Fibroblast of gingiva (primary cell): ENCODE measurements around the gene MARK1.

Experiments used
- DNase-seq: peaks from one replicate; pipeline ENCODE4 v3.0.0-alpha.2; 2011; ENCODE audit warnings: low read depth

MARK1 gene

DNA sequence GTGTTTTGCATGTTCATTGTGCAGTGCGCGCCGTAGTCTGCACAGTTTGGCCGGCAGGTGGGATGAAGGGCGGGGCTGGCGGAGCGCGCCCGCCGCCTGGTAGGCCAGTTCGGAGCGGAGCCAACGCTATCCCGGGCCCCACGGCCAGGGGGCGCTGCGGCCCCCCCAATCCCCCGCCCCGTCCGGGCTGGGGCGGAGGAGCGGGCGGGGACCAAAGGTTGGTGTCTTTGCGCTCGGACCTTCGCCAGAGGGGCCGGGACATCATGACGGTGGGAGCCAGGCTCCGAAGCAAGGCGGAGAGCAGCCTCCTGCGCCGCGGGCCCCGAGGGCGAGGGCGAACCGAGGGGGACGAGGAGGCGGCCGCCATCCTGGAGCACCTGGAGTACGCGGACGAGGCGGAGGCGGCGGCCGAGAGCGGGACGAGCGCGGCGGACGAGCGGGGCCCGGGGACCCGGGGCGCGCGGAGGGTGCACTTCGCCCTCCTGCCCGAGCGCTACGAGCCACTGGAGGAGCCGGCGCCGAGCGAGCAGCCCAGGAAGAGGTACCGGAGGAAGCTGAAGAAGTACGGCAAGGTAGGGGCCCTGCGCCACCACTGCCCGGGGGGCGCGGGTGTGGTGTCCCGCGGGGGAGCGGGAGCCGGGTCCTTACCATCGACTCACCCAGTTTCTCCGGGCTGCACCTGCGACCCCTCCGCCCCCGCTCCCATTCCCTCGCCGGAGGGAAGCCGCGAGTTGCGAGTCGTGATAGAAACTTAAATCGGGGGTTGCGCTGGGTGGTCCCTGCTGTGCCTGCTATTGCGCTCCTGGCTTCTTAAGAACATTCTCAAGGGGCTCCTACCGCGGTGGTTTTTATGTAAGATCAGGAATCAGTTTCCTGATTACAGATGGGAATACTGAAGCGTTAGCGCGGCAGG lies 162.5 kb downstream of the MARK1 start, which contains the start of gene C1orf115:
TSS of gene C1orf115 (plus strand) at position 224 of the 913 bp plus-strand sequence. CDS start at position 264, 40 bp downstream.
- peak; percentile 33 for DNase-seq

DNA sequence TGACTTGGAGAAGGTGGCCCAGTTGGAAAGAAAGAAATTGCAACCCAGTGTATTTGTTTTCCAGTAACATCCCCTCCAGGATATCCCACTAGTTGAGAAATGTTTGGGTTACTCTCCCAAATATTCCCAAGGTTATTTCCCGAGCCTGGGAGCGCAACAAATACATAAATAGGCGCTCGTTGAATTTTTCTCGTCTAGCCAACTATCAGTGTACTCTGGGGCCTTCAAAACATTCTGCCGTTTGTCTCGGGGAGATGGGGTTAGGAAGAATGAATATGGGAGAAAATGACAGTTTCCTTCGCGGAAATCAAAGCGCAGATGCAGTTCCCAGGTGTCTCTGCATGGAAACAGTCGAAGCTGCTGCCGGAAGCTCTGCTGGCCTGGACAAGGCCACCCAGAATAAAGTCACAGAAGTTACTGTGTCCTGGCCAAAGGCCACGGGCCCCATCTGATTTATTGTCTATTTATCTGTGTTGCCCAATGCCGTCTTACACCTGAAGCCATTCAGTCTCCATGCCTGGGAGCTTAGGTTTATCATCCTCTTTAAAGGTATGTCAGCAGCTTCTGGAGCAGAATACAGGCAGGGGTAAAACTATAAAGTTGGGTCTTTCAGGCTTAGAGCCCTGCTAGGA lies 163.2 kb downstream of the MARK1 start:
- no peak for DNase-seq

DNA sequence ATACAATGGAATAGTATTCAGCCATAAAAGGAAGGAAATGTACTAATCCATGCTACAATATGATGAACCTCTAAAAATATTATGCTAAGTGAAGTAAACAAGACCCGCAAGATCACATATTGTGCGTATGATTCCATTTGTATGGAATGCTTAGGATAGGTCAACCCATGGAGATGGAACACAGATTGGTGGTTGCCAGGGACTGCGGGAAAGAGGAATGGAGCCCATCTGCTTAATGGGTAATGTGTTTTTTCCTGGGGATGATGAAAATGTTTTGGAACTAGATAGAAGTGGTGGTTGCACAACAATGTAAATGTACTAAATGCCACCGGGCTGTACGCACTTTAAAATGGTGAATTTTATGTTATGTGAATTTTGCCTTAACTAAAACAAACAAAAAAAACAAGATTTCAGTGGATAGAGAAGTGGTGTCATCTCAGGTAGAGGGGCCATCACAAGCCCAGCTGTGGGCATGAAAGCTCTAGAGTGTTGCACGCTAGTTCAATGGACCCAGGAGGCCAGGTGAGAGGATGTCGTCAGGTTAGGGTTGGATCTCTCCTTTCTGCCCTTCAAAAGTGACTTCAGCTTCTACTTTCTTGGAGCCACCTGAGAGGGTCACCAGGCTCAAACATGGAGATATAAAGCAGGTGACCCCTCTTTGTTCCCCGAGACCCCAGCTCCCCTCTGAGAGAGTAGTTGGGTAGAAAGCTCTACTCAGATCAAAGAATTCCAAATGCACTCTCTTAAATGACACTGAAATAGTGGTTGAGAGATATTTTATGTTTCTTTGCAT lies 164.7 kb downstream of the MARK1 start:
- DNase-seq = no peak

DNA sequence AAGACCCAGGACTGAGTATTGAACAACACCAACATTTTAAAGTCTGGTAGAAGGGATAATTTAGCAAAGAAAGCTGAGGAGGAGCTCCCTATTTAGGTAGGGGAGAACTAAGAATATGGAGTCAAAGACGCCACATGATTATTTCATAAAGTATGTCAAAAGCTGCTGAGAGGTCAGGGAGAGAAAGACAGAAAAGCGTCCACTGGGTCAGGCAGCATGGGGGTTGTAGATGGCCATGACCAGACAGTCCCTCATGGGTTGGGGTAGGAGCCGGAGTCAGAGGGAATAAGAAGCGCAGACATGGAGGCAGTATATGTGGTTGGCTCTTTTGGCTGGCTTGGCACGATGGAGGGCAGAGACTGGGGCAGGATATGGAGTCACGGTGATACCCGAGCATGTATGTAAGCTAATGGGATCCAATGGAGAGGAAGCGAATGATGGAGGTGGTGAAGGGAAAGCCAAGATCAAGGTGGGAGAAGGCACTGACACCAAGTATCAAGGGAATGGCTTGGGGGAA lies 167.0 kb downstream of the MARK1 start:
- no peak for DNase-seq

DNA sequence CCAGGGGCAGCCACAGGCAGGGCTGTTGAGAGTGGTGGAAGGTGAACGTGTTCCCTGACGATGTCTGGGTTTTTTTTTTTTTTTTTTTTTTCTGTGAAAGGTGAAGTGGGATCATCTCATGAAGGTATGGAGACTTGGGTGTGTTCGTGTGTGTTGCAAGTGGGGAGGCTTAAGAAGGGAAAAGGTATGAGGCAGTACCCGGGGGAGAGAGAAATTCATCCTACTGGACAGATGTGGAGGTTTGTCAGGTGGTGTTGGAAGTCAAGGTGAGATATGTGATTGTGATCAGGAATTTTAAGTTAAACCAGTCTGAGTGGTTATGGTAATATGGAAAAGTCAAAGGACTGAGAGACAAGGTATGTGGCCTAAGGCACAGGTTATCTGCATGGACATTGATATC lies 167.5 kb downstream of the MARK1 start:
- DNase-seq = no peak

DNA sequence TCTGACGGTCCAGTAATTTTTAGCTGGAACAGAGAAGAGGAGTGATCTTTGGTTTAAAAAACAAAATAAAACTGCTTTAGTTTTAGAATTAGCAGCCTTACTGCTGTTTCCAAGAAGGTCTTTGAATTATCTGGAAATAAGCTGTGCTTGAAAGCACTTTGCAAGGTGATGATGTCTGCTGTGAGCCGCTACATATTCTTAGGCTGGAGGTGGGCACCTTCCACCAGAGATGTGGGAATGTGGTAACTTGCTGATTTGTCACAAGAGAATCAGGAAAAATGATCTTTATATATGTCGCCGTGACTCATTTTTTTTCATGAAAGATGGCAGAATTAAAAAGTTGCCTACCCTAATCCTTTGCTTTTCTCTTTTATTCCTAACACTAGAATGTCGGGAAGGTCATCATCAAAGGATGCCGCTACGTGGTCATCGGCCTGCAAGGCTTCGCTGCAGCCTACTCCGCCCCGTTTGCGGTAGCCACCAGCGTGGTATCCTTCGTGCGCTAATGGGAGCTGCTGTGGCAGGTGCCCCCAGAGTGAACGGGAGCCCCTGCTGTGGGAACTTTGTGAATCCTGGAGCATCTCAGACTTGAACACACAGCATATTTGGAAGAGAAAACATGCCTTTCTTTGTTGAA lies 168.4 kb downstream of the MARK1 start:
- no peak for DNase-seq

DNA sequence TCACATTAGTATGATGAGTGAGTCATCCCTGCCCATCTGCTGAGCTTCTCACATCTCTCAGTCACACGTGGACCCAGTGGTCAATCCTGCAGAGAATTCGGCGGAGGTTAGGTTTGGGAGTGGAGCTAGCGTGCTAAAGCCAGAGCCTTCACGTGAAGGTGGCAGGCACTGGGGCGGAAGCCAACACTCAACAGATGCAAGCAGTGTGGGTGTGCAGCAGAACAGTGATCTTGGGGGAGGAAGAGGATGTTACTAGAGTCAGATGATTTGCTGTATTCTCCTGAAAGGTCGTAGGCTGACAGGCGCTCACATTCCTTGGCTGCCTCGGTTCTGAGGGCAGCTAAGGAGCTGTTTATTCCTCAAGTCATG lies 168.9 kb downstream of the MARK1 start:
- DNase-seq = no peak

DNA sequence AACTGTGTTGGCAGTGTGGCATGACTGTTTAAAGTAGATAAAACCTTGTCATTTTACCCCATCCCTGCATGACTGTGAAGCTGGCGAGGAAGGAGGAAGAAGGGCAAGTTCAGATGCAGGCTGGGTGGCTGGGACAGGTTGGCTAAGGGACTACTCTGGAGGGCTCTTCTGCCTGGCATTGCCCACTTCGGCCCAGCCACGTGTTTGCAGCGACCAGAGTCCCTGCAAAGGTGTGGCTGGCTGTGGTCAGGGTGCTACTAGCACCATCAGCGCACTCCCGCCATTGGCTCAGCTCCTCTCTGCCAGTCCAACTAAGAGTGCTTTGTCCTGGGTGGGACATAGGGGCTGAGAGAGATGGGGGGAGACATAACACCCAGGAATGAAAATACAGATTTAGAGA lies 169.4 kb downstream of the MARK1 start:
- no peak for DNase-seq

DNA sequence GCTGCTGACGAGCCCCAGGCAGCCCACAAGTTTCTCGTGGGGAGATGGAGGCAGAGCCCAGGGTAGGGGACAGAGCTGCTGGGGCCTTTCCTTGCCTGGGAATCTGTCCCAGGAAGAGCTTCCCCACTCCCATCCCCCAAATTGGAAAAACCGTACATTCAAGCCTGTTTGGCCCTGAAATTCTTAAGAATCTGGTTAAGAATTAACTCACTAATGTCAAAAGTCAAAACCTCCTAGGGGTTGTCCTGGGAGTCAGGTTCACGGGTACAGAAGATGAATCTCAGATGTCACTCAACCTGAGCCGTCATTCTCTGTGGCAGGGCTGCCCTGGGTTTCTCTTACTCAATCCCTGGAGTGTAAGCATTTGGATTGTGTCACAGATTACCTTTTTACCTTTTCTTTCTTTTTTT lies 170.7 kb downstream of the MARK1 start:
- no peak for DNase-seq

DNA sequence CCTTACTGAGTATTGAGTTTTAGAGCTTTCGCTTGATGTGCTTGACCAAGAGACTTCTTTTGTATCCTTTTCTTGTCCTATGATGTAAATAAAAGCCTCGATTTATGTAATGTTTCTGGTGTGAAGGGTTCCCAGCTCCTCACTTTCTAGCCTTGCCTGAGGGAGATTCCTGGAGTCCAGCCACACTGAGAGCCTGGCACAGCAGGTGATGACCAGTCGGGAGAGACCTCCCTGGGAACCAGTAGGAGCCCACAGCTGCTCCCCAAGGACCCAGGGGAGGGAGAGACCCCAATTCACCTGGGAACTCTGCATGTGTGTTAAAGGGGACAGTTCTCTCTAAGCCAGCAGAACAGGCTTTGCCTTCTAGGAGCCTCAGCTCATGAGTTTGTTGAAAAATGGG lies 171.1 kb downstream of the MARK1 start:
- DNase-seq = no peak

DNA sequence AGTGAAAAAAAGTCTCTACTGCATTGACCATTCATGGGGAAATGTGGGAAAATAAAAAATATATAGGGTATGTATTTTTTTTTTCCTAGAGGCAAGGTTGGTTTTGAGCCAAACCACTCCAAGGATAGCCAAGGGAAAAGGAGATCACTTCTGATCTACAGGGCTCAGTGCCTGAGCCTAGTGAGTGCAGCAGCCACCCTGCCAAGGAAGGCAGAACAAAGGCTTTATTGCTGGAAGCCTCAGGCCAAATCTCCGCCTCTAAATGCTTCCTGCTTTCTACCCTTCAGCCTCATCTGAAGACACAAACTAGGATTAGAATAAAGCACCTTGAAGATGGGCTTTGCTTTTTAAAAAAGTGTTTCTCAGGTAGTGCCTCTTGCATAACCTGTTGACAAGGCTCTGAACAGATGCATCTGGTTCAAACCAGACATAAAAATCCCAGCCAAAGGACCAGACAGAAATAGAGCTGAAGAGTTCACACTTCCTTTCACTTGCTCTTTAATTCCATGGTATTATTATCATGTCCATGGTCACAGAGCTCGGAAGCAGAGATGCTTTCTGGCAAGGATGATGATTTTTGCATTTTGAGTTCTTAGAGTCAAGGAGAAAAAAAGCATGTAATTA lies 172.7 kb downstream of the MARK1 start:
- DNase-seq = no peak

DNA sequence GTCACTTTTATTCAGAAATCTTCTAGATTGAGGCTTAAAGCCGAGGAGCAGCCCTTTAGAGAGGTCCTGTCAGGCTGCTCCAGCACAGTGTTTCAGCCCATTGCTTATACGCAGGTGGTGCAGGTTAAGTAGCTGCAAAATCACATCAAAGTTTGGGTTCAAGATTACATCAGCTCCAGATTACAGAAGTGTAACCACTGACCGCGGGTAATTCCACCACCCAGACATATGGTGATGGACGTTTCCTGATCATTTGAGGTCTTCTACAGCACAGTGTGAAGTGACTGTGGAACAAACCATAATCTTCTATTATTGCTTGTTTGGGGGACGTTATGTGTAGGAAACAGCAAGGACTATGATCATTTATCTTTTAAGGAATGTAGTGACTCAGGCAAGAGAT lies 174.0 kb downstream of the MARK1 start:
- DNase-seq = no peak

DNA sequence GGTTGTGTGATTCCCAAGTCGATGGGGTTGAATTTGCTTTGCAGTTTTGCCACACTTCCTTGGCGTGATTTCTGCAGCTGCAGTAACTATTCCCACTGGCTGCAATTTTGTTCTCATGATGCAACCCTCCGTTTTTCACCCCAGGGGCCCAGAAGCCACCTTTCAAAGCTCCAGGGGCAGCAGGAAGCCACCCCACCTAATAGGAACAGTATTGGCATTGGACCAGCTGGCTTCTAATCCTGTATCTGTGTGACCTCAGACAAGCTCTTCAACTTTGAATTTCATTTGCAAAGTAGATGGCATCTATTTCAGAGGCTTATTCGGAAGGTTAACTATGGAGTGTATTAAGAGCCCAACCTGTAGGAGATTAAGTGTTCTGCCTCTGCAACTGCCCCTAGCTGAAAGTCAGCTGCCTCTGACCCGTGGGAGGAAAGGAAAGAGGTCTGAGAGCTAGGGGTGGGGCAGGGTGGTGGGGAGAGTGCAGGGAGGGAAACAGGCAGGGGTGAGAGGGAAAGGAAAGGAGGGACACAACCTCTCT lies 174.9 kb downstream of the MARK1 start:
- no peak for DNase-seq

DNA sequence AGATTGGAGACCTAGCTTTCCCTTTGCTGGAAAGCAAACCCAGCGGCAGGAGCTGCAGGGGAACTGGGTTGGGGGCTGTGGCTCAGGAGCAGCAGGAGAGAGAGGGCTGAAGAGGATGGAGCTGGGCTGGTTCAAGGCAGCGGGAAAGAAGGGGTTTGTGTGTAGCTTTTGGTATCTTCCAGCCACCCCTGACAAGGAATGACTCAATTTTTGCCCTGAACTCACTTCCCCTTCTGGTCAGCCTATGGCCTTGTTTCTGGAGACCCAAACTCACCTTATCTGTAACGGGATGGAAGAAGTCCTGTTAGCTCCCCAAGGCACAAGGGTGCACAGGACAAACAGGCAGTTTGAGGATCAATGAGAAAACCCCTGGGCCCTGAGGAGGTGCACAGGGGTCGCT lies 175.4 kb downstream of the MARK1 start:
- no peak for DNase-seq

DNA sequence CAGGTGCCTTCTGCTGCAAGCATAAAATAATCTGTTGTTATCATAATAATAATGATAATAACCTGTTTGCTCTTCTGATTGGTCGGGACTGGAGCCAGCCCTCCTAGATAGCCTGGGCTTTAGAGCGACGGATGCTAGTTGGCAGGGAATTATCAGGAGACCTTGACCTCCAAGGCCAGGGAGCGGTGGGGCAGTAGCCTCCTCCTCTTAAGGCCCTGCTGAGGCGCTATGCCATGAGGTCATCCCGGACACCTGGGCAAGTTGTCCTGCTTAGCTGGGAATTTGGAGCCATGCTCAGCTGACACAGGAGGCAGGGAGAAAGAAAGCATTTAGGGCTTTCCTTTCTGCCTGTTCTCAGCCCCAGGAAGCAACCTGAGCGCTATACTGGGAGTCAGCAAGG lies 177.8 kb downstream of the MARK1 start:
- no peak for DNase-seq

DNA sequence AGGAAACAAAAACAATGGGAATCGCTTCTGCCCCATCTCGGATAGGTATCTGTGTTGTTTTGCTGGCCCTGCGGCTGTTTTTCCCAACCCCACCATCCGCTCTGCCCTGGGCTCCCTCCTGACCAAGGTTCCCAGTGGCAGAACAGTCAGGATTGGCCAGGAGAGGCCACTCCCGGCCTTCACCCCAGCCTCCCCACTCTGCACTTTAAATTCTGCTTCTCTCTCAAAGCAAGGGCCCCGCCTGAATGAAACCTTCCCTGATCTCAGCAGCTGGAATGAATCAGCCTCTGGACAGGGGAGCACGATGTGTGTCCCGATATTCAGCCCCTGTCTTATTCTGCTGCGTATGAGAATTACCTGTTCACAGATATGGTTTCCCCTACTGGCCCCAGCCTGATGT lies 178.5 kb downstream of the MARK1 start:
- DNase-seq = no peak

DNA sequence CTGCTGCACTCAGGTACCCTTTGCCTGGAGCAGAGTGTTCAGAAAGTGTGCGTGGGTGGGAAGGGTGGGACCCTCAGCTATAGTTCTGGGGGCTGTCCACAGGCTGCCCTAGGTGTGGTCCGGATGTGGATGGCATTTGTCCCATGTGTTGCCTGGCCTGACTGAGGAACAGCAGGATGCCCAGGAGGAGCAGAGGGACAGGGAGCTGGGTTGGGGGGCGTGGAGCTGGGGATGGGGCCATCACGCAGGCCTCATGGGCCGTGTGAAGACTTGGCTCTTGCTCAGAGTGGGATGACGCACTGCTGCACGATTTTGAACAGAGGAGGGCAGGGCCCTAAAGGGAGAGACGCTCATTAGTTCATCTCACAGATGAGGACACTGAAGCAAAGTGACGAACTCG lies 179.2 kb downstream of the MARK1 start:
- no peak for DNase-seq

DNA sequence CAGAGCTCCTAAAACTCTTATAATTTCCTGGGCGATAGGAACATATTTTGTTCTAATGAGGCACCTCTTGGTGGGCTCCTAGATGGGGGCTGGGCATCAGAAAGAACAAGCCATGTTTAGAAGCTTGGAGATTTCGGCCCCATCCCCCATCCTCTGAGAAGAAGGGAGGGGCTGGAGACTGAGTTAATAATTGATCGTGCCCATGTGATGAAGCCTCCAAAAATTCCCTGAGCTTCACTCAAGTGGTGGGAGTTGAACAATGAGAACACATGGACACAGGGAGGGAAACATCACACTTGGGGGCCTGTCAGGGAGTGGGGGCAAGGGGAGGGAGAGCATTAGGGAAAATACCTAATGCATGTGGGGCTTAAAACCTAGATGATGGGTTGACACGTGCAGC lies 180.3 kb downstream of the MARK1 start:
- no peak for DNase-seq

DNA sequence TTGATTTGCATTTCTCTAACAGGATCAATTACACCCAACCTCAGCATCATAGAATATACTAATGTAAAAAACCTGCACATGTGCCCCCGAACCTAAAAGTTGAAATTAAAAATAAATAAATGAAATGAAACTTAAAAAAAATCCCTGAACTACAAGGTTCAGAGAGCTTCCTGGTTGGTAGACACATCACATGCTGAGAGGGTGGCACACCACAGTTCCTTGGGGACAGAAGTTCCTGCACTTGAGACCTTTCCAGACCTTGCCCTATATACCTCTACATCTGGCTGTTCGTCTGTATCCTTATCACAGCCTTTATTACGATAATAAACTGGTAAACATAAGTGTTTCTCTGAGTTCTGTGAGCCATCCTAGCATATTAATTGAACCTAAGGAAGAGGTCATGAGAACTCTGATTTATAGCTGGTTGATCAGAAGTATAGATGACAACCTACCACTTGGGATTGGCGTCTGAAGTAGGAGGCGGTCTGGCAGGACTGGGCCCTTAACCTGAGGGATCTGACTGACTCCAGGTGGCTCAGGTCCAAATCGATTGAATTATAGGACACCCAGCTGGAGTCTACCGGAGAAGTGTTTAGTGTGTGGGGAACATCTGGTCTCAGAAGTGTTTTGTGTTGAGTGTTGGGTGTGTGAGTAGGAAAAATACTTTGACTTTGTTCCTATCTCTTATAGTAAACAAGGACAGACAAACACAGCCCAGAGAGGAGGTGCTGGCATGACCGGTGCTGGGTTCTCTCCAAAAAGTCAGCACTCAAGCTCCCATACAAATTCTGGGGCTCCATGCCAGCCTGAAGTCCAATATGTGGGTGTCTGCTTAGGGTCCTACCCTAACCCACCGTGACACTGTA lies 181.2 kb downstream of the MARK1 start:
- no peak for DNase-seq

DNA sequence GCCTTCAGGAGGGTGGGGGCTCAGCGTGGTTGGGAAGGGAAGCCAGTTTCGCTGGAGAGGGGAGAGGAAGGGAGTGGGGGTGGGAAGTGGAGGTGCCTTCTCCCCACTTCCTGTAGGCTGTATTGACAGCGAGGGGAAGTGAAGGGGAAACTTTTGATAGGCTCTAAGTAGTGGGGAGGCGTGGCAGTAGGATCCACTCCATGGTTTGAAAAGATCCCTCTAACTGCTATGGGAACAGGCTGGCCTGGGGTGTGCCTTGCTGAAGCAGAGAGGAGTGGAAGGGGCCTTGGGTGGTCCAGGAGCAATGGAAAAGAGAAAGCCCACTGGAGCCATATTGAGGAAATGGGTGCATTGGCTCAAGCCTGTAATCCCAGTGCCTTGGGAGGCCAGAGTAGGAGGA lies 182.4 kb downstream of the MARK1 start:
- no peak for DNase-seq
